Measurements from ENCODE around the gene PLCG1. TPM values are rescaled to one million over a fixed set of nuclear protein-coding genes. Genes with fewer than 3 reads are reported as not detected.

Gene PLCG1
- total RNA-seq = 100 to 1,000 TPM; 184 to 628 TPM

DNA sequence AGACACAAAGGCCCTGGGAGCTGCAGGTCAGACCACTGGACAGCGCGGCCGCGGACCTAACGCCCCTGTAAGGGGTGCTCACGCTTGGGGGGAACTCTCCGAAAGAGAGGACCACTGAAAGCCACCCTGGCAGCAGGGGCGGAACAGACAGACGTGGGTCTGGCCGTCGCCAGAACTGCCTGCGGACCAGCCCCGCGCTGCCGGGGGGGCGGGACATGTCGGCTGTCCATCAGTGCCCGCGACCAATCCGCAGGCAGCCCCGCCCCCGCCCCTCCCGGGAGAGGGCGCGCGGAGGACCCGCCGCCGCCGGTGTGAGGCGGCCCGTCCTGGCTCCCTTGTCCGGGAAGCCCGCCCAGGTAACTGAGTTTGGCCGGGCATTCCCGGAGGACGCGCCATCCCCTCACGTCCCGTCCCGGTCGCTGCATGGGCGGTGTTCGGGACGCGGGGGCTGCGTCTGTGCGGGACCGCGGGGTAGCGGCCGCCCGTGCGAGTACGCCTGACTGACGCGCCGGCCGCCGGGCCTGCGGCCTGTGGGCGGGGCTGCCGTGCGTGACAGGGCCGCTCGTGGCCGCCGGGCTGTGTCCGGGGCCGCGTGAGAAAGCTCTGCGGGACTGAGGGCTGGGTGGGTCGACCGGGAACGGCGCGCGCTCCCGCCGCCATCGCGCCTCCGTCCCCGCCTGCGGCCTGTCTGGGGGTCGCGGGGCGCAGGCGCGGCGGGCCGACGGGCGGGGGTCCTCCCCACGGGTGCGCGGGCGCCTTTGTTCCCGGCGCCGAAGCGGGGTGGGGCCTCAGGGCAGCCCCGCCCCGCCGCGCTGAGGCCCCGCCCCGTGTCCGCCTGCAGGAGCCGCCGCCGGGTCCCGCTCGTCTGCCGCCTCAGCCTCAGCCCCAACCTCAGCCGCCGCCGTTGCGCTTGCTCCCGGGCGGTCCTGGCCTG, at the start of gene PLCG1:
TSS of gene PLCG1 (plus strand) at position 864 of the 934 bp plus-strand sequence. CDS start 99 bp downstream, outside the sequence.
- peak; percentile 66 for ATAC-seq (replicated peaks)
- Mint-ChIP-seq H3K9me3 (no peaks in the 10 kb centered on the region), H3K27ac (peak within 1 kb of the TSS; percentile 75)

DNA sequence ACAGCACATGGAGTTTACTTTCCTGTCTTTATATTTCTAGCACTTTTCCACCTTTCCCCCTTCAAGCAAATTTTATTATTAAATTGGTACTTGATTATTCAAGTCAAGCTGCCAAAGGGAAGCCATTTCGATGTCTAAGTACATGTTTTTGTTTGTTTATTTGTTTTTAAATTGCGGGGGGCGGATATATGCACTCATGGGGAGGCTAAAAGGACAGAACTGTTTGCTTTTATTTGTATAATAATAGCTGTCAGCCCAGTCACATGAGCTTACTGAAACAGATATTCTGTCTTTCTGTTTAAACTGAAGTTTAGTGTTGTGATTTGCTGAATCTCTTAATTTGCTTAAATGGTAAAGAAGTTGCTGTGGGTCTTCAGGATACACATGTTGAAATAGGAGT, 49.6 kb upstream of the PLCG1 start:
- H3K9me3 Mint-ChIP-seq = no peaks in the 10 kb centered on the region
- H3K4me1 Mint-ChIP-seq = peaks cover 20% of the 10 kb centered on the region
- H3K27ac Mint-ChIP-seq = no peak overlapping the region
- no peak for ATAC-seq (replicated peaks)
- peaks cover 98% of the 10 kb centered on the region for H3K36me3 Mint-ChIP-seq (ENCODE audit: low read depth)
- H3K4me3 Mint-ChIP-seq = no peak overlapping the region
- H3K27me3 Mint-ChIP-seq = no peaks in the 10 kb centered on the region

More for the DNA sequence above, at the start of gene PLCG1:
- peaks cover 51% of the 10 kb centered on the region for H3K36me3 Mint-ChIP-seq (ENCODE audit: low read depth)
- H3K4me3 Mint-ChIP-seq = peak within 1 kb of the TSS; percentile 84
- no peaks in the 10 kb centered on the region for H3K27me3 Mint-ChIP-seq
- peaks cover 35% of the 10 kb centered on the region for H3K4me1 Mint-ChIP-seq

GRCh38 chr20:41089555-41089954, 47.8 kb upstream of the PLCG1 start:
- H3K4me1 Mint-ChIP-seq = peaks cover 22% of the 10 kb centered on the region
- no peaks in the 10 kb centered on the region for H3K27me3 Mint-ChIP-seq
- no peak overlapping the region for H3K27ac Mint-ChIP-seq
- H3K36me3 Mint-ChIP-seq (ENCODE audit: low read depth) = peaks cover 96% of the 10 kb centered on the region
- H3K4me3 Mint-ChIP-seq = no peak overlapping the region
- H3K9me3 Mint-ChIP-seq = no peaks in the 10 kb centered on the region
- ATAC-seq (replicated peaks) = no peak

DNA sequence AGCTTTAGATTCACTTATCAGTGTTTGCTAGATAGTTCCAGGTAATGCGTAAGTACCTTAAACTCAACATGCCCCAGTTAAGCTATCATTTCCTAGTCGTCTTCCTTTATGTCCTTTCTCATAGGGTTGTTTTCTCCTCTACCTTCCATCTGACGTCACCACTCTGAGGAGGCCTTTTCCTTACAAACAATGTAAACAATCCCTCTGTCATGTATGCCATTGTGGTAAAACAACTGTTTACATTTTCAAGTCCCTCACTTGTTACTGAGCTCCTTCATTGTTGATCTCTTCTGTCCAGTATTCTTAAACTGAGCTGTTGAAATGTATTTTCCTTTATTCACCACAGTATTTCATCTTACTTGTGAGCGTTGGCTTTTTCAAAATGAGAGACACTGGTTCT, 45.4 kb upstream of the PLCG1 start:
- Mint-ChIP-seq H3K9me3 (no peaks in the 10 kb centered on the region), H3K4me1 (peaks cover 9% of the 10 kb centered on the region), H3K27me3 (no peaks in the 10 kb centered on the region), H3K27ac (peak overlapping the region; percentile 83), H3K36me3 (ENCODE audit: low read depth) (peaks cover 95% of the 10 kb centered on the region), H3K4me3 (no peak overlapping the region)
- no peak for ATAC-seq (replicated peaks)

- Mint-ChIP-seq H3K4me1 (peaks cover 9% of the 10 kb centered on the region), H3K4me3 (no peak overlapping the region), H3K27ac (peak overlapping the region; percentile 85), H3K36me3 (ENCODE audit: low read depth) (peaks cover 97% of the 10 kb centered on the region), H3K27me3 (no peaks in the 10 kb centered on the region), H3K9me3 (no peaks in the 10 kb centered on the region)
- peak; percentile 90 for ATAC-seq (replicated peaks)
Observed at GRCh38 chr20:41094353-41095055, 42.8 kb upstream of the PLCG1 start.

DNA sequence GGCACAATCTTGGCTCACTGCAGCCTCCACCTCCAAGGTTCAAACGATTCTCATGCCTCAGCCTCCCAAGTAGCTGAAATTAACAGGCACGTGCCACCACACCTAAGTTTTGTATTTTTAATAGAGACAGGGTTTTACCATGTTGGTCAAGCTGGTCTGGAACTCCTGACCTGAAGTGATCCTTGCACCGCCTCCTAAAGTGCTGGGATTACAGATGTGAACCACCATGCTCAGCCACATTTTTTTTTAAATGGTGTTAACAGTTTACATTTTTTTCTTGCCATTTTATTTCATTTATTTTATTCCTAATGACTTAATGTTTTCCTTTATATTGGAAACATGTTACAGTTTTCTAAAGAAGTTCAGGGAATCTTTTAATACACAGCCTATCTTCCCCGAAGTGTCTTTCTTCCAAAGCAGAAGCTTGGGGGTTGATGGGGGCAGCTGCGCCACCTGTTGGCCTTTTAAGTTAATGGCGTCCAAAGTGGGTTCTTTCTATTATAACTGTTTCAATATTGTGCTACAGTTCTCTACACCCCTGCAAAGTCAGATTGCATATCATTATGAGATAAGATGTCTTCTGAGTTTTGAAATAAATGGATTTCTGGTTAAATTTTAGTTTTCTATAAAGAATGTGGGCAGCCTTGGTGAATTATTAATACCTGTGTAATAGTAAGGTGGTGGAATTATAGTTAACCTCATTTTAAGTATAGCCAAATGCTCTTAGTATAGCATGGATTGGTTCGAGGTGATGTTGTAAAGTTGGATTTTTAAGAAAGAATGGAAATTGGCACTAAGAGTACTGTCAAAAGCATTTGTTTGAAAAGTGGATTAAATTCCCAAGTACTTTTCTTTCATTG, 42.0 kb upstream of the PLCG1 start:
- peaks cover 97% of the 10 kb centered on the region for H3K36me3 Mint-ChIP-seq (ENCODE audit: low read depth)
- H3K27me3 Mint-ChIP-seq = no peaks in the 10 kb centered on the region
- no peaks in the 10 kb centered on the region for H3K9me3 Mint-ChIP-seq
- peaks cover 9% of the 10 kb centered on the region for H3K4me1 Mint-ChIP-seq
- peak overlapping the region; percentile 85 for H3K27ac Mint-ChIP-seq
- no peak overlapping the region for H3K4me3 Mint-ChIP-seq
- peak; percentile 38 for ATAC-seq (replicated peaks)

DNA sequence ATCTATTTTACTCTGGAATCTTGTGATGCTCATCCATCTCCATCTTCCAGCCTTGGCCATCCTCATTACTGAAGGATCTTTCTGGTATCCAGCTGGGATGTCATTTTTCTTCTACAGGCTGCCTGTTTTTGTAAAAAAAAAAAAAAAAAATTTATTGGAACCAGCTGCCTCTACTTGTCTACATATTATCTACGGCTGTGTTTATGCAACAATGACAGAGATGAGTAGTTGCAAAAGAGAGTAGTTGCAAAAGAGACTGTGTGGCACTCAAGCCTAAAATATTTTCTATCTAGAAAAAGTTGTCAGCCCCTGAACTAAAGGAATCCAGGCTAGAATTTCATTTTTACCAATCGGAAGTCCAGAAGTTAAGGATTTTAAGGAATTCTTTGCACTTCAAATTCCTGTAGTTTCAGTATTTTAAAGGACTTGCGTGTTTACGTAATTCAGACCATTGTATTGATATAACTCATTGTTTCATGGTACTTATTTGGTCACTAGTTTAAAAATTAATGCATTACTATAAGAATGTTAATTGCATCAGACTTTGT, 38.6 kb upstream of the PLCG1 start:
- Mint-ChIP-seq H3K36me3 (ENCODE audit: low read depth) (peaks cover 92% of the 10 kb centered on the region), H3K4me1 (peaks cover 6% of the 10 kb centered on the region), H3K27ac (peak overlapping the region; percentile 36), H3K9me3 (no peaks in the 10 kb centered on the region), H3K27me3 (no peaks in the 10 kb centered on the region), H3K4me3 (no peak overlapping the region)
- ATAC-seq (replicated peaks) = no peak

GRCh38 chr20:41100001-41100480, 37.3 kb upstream of the PLCG1 start:
- Mint-ChIP-seq H3K36me3 (ENCODE audit: low read depth) (peaks cover 95% of the 10 kb centered on the region), H3K27ac (peak overlapping the region; percentile 36), H3K4me3 (no peak overlapping the region), H3K27me3 (no peaks in the 10 kb centered on the region), H3K4me1 (no peaks in the 10 kb centered on the region), H3K9me3 (no peaks in the 10 kb centered on the region)
- no peak for ATAC-seq (replicated peaks)

DNA sequence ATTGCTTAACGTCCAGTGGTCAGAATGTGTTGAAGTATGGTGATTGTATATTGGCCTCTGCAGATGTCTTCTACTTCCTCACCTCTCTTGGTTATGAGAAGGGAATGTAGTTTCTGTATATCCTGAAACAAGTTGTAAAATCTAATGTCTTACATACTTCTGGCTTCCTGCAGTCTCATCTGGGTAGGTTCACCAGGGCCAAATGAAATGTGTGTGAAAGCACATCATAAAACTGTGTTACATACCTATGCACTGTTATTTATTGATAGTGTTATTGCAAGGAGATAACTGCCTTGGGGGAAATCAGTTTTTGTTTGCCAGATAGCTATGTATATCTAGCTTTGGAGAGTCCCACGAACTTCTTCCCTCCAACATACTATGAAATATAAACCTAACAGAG, 35.7 kb upstream of the PLCG1 start:
- peaks cover 95% of the 10 kb centered on the region for H3K36me3 Mint-ChIP-seq (ENCODE audit: low read depth)

DNA sequence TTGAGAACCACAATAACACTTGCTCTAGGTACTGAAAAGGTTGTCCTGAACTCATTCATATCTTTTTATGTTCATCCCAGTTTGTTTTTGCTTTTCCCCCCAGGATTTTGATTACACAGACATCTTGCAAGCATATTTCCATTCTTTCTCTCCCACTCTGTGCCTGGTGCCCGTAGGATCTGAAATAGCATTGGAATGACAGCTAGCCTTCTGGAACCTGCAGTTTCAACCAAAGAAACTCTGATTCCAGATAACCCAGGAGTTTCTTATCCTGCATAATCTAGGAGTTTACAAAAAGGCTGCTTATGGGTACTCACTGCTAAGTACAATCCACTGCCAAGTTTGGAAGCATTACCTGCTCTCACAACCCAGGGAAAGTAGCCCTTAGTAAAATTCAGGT, 28.8 kb upstream of the PLCG1 start:
- H3K36me3 Mint-ChIP-seq (ENCODE audit: low read depth) = peaks cover 100% of the 10 kb centered on the region
- H3K27me3 Mint-ChIP-seq = no peaks in the 10 kb centered on the region
- no peaks in the 10 kb centered on the region for H3K4me1 Mint-ChIP-seq
- no peak overlapping the region for H3K4me3 Mint-ChIP-seq
- ATAC-seq (replicated peaks) = no peak
- H3K9me3 Mint-ChIP-seq = no peaks in the 10 kb centered on the region
- H3K27ac Mint-ChIP-seq = peak overlapping the region; percentile 58

More for the DNA sequence above, 35.7 kb upstream of the PLCG1 start:
- ATAC-seq (replicated peaks) = no peak
- Mint-ChIP-seq H3K4me1 (no peaks in the 10 kb centered on the region), H3K4me3 (no peak overlapping the region), H3K9me3 (no peaks in the 10 kb centered on the region), H3K27ac (no peak overlapping the region), H3K27me3 (no peaks in the 10 kb centered on the region)

DNA sequence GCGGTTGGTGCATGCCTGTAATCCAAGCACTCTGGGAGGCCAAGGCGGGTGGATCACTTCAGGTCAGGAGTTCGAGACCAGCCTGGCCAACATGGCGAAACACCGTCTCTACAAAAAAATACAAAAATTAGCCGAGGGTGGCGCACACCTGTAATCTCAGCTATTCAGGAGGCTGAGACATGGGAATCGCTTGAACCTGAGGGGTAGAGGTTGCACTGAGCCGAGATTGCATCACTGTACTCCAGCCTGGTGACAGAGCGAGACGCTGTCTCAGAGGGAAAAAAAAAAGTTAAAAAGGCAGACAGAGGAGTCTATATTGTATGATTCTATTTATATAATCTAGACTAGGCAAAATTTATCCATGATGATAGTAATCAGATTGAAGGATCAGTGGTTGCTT, 27.3 kb upstream of the PLCG1 start:
- peak overlapping the region; percentile 71 for H3K27ac Mint-ChIP-seq
- no peaks in the 10 kb centered on the region for H3K9me3 Mint-ChIP-seq
- ATAC-seq (replicated peaks) = no peak
- no peak overlapping the region for H3K4me3 Mint-ChIP-seq
- no peaks in the 10 kb centered on the region for H3K4me1 Mint-ChIP-seq
- H3K27me3 Mint-ChIP-seq = no peaks in the 10 kb centered on the region
- H3K36me3 Mint-ChIP-seq (ENCODE audit: low read depth) = peaks cover 100% of the 10 kb centered on the region

DNA sequence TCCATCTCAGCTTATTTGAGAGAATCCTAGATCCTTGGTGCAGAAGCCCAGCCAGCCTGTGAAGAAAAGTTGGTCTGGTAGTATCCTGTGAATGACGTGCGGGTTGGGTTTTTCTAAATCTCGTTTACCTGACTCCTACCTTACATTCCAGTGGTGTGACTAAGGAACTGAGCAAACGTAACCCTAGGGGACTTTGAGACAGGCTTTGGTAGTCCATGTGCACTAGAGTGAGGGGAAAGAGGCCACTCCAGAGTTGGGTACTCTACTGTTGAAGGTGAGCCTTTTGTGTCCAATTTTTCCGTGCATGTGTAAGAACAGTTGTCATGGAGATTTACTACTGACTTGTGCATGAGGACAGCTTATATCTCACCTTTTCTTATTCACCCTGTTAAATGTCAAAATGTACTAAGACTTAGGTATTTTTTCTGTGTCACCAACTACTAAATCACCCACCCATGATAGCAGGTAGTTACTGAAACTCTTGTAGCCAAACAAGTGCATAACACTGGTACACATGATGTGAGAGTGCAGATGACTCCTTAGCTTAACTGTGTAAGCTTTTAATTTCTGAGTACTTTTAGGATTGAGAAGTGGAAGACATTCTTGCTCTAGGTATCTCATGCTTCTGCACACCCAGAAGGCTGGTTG, 26.3 kb upstream of the PLCG1 start:
- Mint-ChIP-seq H3K36me3 (ENCODE audit: low read depth) (peaks cover 100% of the 10 kb centered on the region), H3K4me3 (no peak overlapping the region), H3K4me1 (no peaks in the 10 kb centered on the region), H3K9me3 (no peaks in the 10 kb centered on the region), H3K27me3 (no peaks in the 10 kb centered on the region), H3K27ac (peak overlapping the region; percentile 71)
- peak; percentile 78 for ATAC-seq (replicated peaks)

DNA sequence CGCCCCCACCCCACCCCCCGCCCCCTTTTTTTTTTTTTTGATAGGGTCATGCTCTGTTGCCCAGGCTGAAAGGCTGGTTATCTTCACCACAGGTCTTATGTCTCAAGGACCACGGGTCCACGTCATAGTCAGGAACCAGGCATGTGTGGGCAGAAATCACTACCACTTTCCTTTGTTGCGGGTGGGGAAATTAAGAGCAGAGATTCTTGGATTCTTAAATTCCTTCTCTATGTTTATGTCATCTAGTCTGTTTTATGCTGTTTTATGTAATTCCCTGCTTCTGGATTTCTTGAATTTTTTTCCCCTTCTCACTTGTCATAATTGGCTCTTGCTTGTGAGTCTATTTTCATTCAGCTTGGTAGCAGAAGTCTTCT, 25.8 kb upstream of the PLCG1 start:
- Mint-ChIP-seq H3K27ac (peak overlapping the region; percentile 20), H3K4me1 (no peaks in the 10 kb centered on the region), H3K36me3 (ENCODE audit: low read depth) (peaks cover 100% of the 10 kb centered on the region), H3K9me3 (no peaks in the 10 kb centered on the region), H3K27me3 (no peaks in the 10 kb centered on the region), H3K4me3 (no peak overlapping the region)
- peak; percentile 23 for ATAC-seq (replicated peaks)
